BE2C (cell line): ENCODE data around the gene RARG.

Experiments
- DNase-seq: peaks from one replicate; pipeline ENCODE4 v3.0.0-alpha.2; 2020
- H3K27me3 ChIP-seq: fragments of 250-450 bp; sonication (Bioruptor Pico); 2 replicates; pipeline ENCODE4 v1.5.1; 2020; ENCODE audit warnings: mild to moderate bottlenecking
- H3K36me3 ChIP-seq: fragments of 250-450 bp; sonication (Bioruptor Pico); 2 replicates; pipeline ENCODE4 v1.5.1; 2020; ENCODE audit warnings: mild to moderate bottlenecking
- H3K4me1 ChIP-seq: fragments of 250-450 bp; sonication (Bioruptor Pico); 2 replicates; pipeline ENCODE4 v1.5.1; 2020
- H3K4me3 ChIP-seq: 2 replicates; pipeline ENCODE4 v1.5.1; 2011; ENCODE audit warnings: low read depth, low read length
- H3K9me3 ChIP-seq: fragments of 250-450 bp; sonication (Bioruptor Pico); 2 replicates; pipeline ENCODE4 v1.5.1; 2020
- CTCF ChIP-seq: IDR thresholded peaks from 2 replicates; pipeline ENCODE4 v1.5.1; 2012; ENCODE audit warnings: mild to moderate bottlenecking, low read depth, low read length

RARG gene

DNA sequence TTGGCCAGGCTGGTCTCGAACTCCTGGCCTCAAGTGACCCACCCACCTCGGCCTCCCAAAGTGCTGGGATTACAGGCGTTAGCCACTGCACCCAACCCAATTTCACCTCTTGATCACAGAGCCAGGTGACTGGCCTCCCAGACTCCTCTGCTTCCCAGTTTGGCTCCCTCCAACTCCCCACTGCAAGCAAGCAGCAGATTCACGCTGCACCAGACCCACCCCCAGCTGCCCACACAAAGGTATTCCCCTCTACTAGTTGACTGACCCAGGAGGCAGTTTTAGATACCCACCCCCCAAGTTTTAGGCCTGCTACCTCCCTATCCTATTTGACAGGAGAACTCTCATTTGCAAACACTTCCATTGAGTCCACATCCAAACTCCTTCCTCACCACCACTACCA lies 5.2 kb downstream of the RARG start:
- Histone ChIP-seq H3K36me3 (no peaks in the 10 kb centered on the region), H3K4me3 (no peak overlapping the region), H3K4me1 (peaks cover 19% of the 10 kb centered on the region), H3K27me3 (no peaks in the 10 kb centered on the region), H3K9me3 (no peaks in the 10 kb centered on the region)
- no peak for TF ChIP-seq CTCF
- no peak for DNase-seq

GRCh38 chr12:53225635-53226424 lies 6.2 kb downstream of the RARG start:
- 0 out of 2 replicates have a peak, but pooled peaks have one; percentile 16 for TF ChIP-seq CTCF
- H3K4me3 ChIP-seq = no peak overlapping the region
- peak; percentile 46 for DNase-seq
- peaks cover 16% of the 10 kb centered on the region for H3K4me1 ChIP-seq
- H3K36me3 ChIP-seq = no peaks in the 10 kb centered on the region
- no peaks in the 10 kb centered on the region for H3K27me3 ChIP-seq
- no peaks in the 10 kb centered on the region for H3K9me3 ChIP-seq

DNA sequence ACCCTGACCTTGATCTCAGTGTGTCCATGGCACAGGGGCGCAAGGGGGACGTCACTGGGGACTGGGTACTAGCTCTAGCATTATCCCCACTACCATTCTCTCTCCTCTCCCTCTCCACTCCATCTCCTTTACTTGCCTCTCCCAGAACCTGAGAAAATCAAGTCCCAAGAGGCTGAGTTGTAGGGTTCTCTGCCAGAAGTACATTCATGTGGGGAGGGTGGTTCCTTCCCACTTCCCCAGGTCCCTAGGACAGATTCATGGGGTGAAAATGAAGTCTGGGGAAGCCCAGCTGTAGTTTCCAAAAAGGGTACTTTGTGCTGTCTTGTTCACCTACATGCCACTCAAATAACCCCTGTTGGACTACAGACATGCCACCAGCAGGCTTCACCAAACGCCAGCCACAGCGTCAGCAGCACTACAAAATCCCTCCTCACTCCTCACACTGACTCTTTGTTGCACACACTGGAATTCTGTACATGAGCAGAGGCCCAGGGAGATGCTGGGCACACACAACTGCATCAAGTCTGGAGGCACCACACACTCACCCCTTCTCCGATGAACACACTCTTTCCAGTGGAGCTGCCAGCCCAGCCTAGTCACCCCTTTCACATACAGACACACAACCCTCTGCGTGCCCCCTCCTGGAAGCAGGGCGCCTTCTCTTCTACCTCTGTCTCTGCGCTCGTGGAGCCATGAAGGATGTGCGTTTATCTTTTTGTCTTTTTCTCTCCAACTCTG lies 6.9 kb downstream of the RARG start:
- TF ChIP-seq CTCF = no peak
- Histone ChIP-seq H3K36me3 (no peaks in the 10 kb centered on the region), H3K4me3 (no peak overlapping the region), H3K27me3 (no peaks in the 10 kb centered on the region), H3K4me1 (peaks cover 16% of the 10 kb centered on the region), H3K9me3 (no peaks in the 10 kb centered on the region)
- no peak for DNase-seq

GRCh38 chr12:53224061-53224896 lies 7.7 kb downstream of the RARG start:
- H3K27me3 ChIP-seq = no peaks in the 10 kb centered on the region
- peaks cover 16% of the 10 kb centered on the region for H3K4me1 ChIP-seq
- H3K4me3 ChIP-seq = no peak overlapping the region
- peak; percentile 57 for DNase-seq
- H3K9me3 ChIP-seq = no peaks in the 10 kb centered on the region
- H3K36me3 ChIP-seq = no peaks in the 10 kb centered on the region
- TF ChIP-seq CTCF = peak; percentile 46

DNA sequence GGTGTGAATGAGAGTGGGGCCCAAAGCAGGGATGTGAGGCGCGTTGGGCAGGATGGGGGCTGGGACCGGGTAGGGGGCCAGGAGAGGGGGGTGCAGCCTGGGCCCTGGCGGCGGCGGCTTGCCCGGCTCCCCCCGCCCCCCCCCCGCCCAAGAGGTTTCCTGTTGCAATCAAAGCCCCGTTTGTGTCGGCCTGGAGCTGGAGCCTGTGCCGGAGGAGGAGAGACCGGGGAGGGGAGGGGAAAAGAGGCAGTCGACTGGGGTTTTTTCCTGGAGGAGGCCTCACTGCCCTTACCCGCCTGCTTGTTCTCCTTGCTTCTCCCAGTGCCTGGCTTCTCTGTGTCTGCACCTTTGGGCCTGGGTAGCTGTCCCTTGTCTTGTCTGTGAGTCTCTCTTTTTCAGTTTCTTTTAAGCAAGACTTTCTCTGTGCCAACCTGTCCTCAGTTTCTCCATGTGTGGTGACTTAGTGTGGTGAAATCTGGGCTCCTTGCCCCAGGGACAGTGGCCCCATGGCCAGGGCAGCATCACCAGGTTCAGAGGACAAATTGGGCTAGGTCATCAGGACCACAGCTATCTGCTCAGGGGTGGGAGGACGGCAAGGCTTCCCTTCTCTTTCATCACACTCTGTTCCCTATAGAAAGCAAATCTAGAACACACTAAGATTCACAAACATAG lies 8.5 kb downstream of the RARG start:
- H3K4me3 ChIP-seq = no peak overlapping the region
- no peaks in the 10 kb centered on the region for H3K27me3 ChIP-seq
- H3K36me3 ChIP-seq = no peaks in the 10 kb centered on the region
- H3K9me3 ChIP-seq = no peaks in the 10 kb centered on the region
- no peak for TF ChIP-seq CTCF
- DNase-seq = no peak
- H3K4me1 ChIP-seq = peaks cover 16% of the 10 kb centered on the region
